ENCODE data around the gene LRRC8C. TPM values are rescaled to one million over a fixed set of nuclear protein-coding genes. Genes with fewer than 3 reads are reported as not detected.

The LRRC8C gene
- polyA plus RNA-seq, 1 donor, result 5.0 TPM

GRCh38 chr1:89652373-89652772, 19.5 kb downstream of the LRRC8C start:
- Histone ChIP-seq H3K4me3 (ENCODE audit: low read length) (no peak overlapping the region), H3K4me1 (ENCODE audit: control insufficient read depth, insufficient read depth, low read length) (no peaks in the 10 kb centered on the region), H3K27me3 (ENCODE audit: control insufficient read depth, insufficient read depth, low read length) (no peaks in the 10 kb centered on the region), H3K27ac (ENCODE audit: low read length) (no peak overlapping the region), H3K36me3 (ENCODE audit: control insufficient read depth, insufficient read depth, low read length) (no peaks in the 10 kb centered on the region), H3K9me3 (ENCODE audit: control insufficient read depth, low read depth, low read length) (no peaks in the 10 kb centered on the region)
- DNase-seq, result no peak
- no CpG with 5 or more reads among the region's 2 CpGs for WGBS (ENCODE audit: insufficient coverage, low lambda C conversion rate)

- H3K27ac ChIP-seq (ENCODE audit: low read length), result no peak overlapping the region
- 54% methylated on average over 3 of the region's 3 CpGs for WGBS (ENCODE audit: insufficient coverage, low lambda C conversion rate)
- no peaks in the 10 kb centered on the region for H3K36me3 ChIP-seq (ENCODE audit: control insufficient read depth, insufficient read depth, low read length)
- no peak for DNase-seq
- H3K27me3 ChIP-seq (ENCODE audit: control insufficient read depth, insufficient read depth, low read length), result no peaks in the 10 kb centered on the region
- no peaks in the 10 kb centered on the region for H3K4me1 ChIP-seq (ENCODE audit: control insufficient read depth, insufficient read depth, low read length)
- no peak overlapping the region for H3K4me3 ChIP-seq (ENCODE audit: low read length)
- no peaks in the 10 kb centered on the region for H3K9me3 ChIP-seq (ENCODE audit: control insufficient read depth, low read depth, low read length)
These were observed 25.0 kb downstream of the LRRC8C start for GRCh38 chr1:89657886-89658285.

GRCh38 chr1:89659322-89660081, 26.6 kb downstream of the LRRC8C start:
- Histone ChIP-seq H3K4me3 (ENCODE audit: low read length) (no peak overlapping the region), H3K27ac (ENCODE audit: low read length) (no peak overlapping the region), H3K9me3 (ENCODE audit: control insufficient read depth, low read depth, low read length) (no peaks in the 10 kb centered on the region), H3K4me1 (ENCODE audit: control insufficient read depth, insufficient read depth, low read length) (no peaks in the 10 kb centered on the region), H3K27me3 (ENCODE audit: control insufficient read depth, insufficient read depth, low read length) (no peaks in the 10 kb centered on the region), H3K36me3 (ENCODE audit: control insufficient read depth, insufficient read depth, low read length) (no peaks in the 10 kb centered on the region)
- WGBS (ENCODE audit: insufficient coverage, low lambda C conversion rate), result 100% methylated on average over 1 of the region's 5 CpGs
- no peak for DNase-seq

- Histone ChIP-seq H3K27me3 (ENCODE audit: control insufficient read depth, insufficient read depth, low read length) (no peaks in the 10 kb centered on the region), H3K9me3 (ENCODE audit: control insufficient read depth, low read depth, low read length) (no peaks in the 10 kb centered on the region), H3K27ac (ENCODE audit: low read length) (no peak overlapping the region), H3K4me1 (ENCODE audit: control insufficient read depth, insufficient read depth, low read length) (no peaks in the 10 kb centered on the region), H3K36me3 (ENCODE audit: control insufficient read depth, insufficient read depth, low read length) (no peaks in the 10 kb centered on the region), H3K4me3 (ENCODE audit: low read length) (no peak overlapping the region)
- WGBS (ENCODE audit: insufficient coverage, low lambda C conversion rate), result no CpG with 5 or more reads among the region's 3 CpGs
- no peak for DNase-seq
These were observed 27.5 kb downstream of the LRRC8C start for GRCh38 chr1:89660224-89661061.

GRCh38 chr1:89665941-89666340, 33.0 kb downstream of the LRRC8C start:
- H3K4me1 ChIP-seq (ENCODE audit: control insufficient read depth, insufficient read depth, low read length), result no peaks in the 10 kb centered on the region
- DNase-seq, result no peak
- H3K9me3 ChIP-seq (ENCODE audit: control insufficient read depth, low read depth, low read length), result no peaks in the 10 kb centered on the region
- H3K4me3 ChIP-seq (ENCODE audit: low read length), result no peak overlapping the region
- H3K27me3 ChIP-seq (ENCODE audit: control insufficient read depth, insufficient read depth, low read length), result no peaks in the 10 kb centered on the region
- H3K27ac ChIP-seq (ENCODE audit: low read length), result no peak overlapping the region
- no peaks in the 10 kb centered on the region for H3K36me3 ChIP-seq (ENCODE audit: control insufficient read depth, insufficient read depth, low read length)
- WGBS (ENCODE audit: insufficient coverage, low lambda C conversion rate), result no CpG with 5 or more reads among the region's 8 CpGs

- no peak overlapping the region for H3K4me3 ChIP-seq (ENCODE audit: low read length)
- no CpG with 5 or more reads among the region's 1 CpG for WGBS (ENCODE audit: insufficient coverage, low lambda C conversion rate)
These were observed 33.7 kb downstream of the LRRC8C start for GRCh38 chr1:89666640-89667039.

GRCh38 chr1:89667691-89668090, 34.8 kb downstream of the LRRC8C start:
- no CpG with 5 or more reads among the region's 1 CpG for WGBS (ENCODE audit: insufficient coverage, low lambda C conversion rate)
- H3K9me3 ChIP-seq (ENCODE audit: control insufficient read depth, low read depth, low read length), result no peaks in the 10 kb centered on the region
- H3K4me1 ChIP-seq (ENCODE audit: control insufficient read depth, insufficient read depth, low read length), result no peaks in the 10 kb centered on the region
- H3K36me3 ChIP-seq (ENCODE audit: control insufficient read depth, insufficient read depth, low read length), result no peaks in the 10 kb centered on the region
- no peak for DNase-seq
- no peaks in the 10 kb centered on the region for H3K27me3 ChIP-seq (ENCODE audit: control insufficient read depth, insufficient read depth, low read length)
- H3K4me3 ChIP-seq (ENCODE audit: low read length), result no peak overlapping the region
- no peak overlapping the region for H3K27ac ChIP-seq (ENCODE audit: low read length)

More at GRCh38 chr1:89666640-89667039, 33.7 kb downstream of the LRRC8C start:
- H3K27ac ChIP-seq (ENCODE audit: low read length), result no peak overlapping the region
- no peaks in the 10 kb centered on the region for H3K27me3 ChIP-seq (ENCODE audit: control insufficient read depth, insufficient read depth, low read length)
- H3K9me3 ChIP-seq (ENCODE audit: control insufficient read depth, low read depth, low read length), result no peaks in the 10 kb centered on the region
- no peak for DNase-seq
- H3K4me1 ChIP-seq (ENCODE audit: control insufficient read depth, insufficient read depth, low read length), result no peaks in the 10 kb centered on the region
- H3K36me3 ChIP-seq (ENCODE audit: control insufficient read depth, insufficient read depth, low read length), result no peaks in the 10 kb centered on the region

- Histone ChIP-seq H3K4me3 (ENCODE audit: low read length) (no peak overlapping the region), H3K9me3 (ENCODE audit: control insufficient read depth, low read depth, low read length) (no peaks in the 10 kb centered on the region), H3K27ac (ENCODE audit: low read length) (no peak overlapping the region), H3K4me1 (ENCODE audit: control insufficient read depth, insufficient read depth, low read length) (no peaks in the 10 kb centered on the region), H3K27me3 (ENCODE audit: control insufficient read depth, insufficient read depth, low read length) (no peaks in the 10 kb centered on the region), H3K36me3 (ENCODE audit: control insufficient read depth, insufficient read depth, low read length) (no peaks in the 10 kb centered on the region)
- 100% methylated on average over 1 of the region's 3 CpGs for WGBS (ENCODE audit: insufficient coverage, low lambda C conversion rate)
- DNase-seq, result no peak
These were observed 36.0 kb downstream of the LRRC8C start for GRCh38 chr1:89668961-89669360.

GRCh38 chr1:89669441-89669840, 36.5 kb downstream of the LRRC8C start:
- WGBS (ENCODE audit: insufficient coverage, low lambda C conversion rate), result no CpG with 5 or more reads among the region's 1 CpG
- Histone ChIP-seq H3K36me3 (ENCODE audit: control insufficient read depth, insufficient read depth, low read length) (no peaks in the 10 kb centered on the region), H3K4me3 (ENCODE audit: low read length) (no peak overlapping the region), H3K9me3 (ENCODE audit: control insufficient read depth, low read depth, low read length) (no peaks in the 10 kb centered on the region), H3K4me1 (ENCODE audit: control insufficient read depth, insufficient read depth, low read length) (no peaks in the 10 kb centered on the region), H3K27ac (ENCODE audit: low read length) (no peak overlapping the region), H3K27me3 (ENCODE audit: control insufficient read depth, insufficient read depth, low read length) (no peaks in the 10 kb centered on the region)
- DNase-seq, result no peak

- Histone ChIP-seq H3K9me3 (ENCODE audit: control insufficient read depth, low read depth, low read length) (no peaks in the 10 kb centered on the region), H3K36me3 (ENCODE audit: control insufficient read depth, insufficient read depth, low read length) (no peaks in the 10 kb centered on the region), H3K4me1 (ENCODE audit: control insufficient read depth, insufficient read depth, low read length) (no peaks in the 10 kb centered on the region), H3K27ac (ENCODE audit: low read length) (no peak overlapping the region), H3K27me3 (ENCODE audit: control insufficient read depth, insufficient read depth, low read length) (no peaks in the 10 kb centered on the region), H3K4me3 (ENCODE audit: low read length) (no peak overlapping the region)
- WGBS (ENCODE audit: insufficient coverage, low lambda C conversion rate), result 89% methylated on average over 7 of the region's 7 CpGs
- DNase-seq, result no peak
These were observed 37.2 kb downstream of the LRRC8C start for GRCh38 chr1:89670163-89670562.

Data from large intestine (tissue), 3 donors.